T47D (cell line): Measurements from ENCODE around the gene ADGRL3.
"Not testable (repeated sequence)": the region's sequence is repeated elsewhere in the genome, so short reads cannot be mapped to it uniquely, and the experiment has no call there.

Experiments used
- DNase-seq, 2 experiments: peaks; one replicate each; pipeline versions ENCODE4 v3.0.0 to v3.0.0-alpha.2; 2011 to 2012; ENCODE audit warnings: low read depth in 1 of 2, low spot score in 1 of 2
- JUND ChIP-seq: IDR thresholded peaks from 2 replicates; pipeline ENCODE4 v1.6.1; 2012; ENCODE audit warnings: low read depth
- in situ Hi-C: cut with HindIII; loops from 2 replicates; pipeline ENCODE4 v1.10.0; 2016; ENCODE audit warnings: low sequenced_read_pairs, low pct_unique_long_range_greater_than_20kb

The ADGRL3 gene

GRCh38 chr4:61958591-61958990 is 758.5 kb downstream of the ADGRL3 start:
- no peak for DNase-seq
- in situ Hi-C loops, result no loop called here
- no peak for TF ChIP-seq JUND

GRCh38 chr4:61959087-61959486 is 759.0 kb downstream of the ADGRL3 start:
- no peak for DNase-seq
- in situ Hi-C loops, result no loop called here
- TF ChIP-seq JUND, result no peak

GRCh38 chr4:61984260-61984909 is 784.3 kb downstream of the ADGRL3 start:
- DNase-seq, result no peak
- in situ Hi-C loops, result no loop called here
- TF ChIP-seq JUND, result no peak

GRCh38 chr4:61985426-61985825 is 785.3 kb downstream of the ADGRL3 start:
- in situ Hi-C loops, result no loop called here
- DNase-seq, result no peak
- TF ChIP-seq JUND, result no peak

GRCh38 chr4:61986929-61987328 is 786.8 kb downstream of the ADGRL3 start:
- in situ Hi-C loops, DNase-seq: not testable (repeated sequence)

GRCh38 chr4:61992351-61992750 is 792.2 kb downstream of the ADGRL3 start:
- in situ Hi-C loops, result no loop called here
- DNase-seq, result no peak

GRCh38 chr4:61994036-61994435 is 793.9 kb downstream of the ADGRL3 start:
- in situ Hi-C loops, result no loop called here

More at GRCh38 chr4:61992351-61992750, 792.2 kb downstream of the ADGRL3 start:
- no peak for TF ChIP-seq JUND

GRCh38 chr4:61995717-61996340 is 795.7 kb downstream of the ADGRL3 start:
- in situ Hi-C loops, result no loop called here
- DNase-seq, result no peak
- no peak for TF ChIP-seq JUND

More at GRCh38 chr4:61994036-61994435, 793.9 kb downstream of the ADGRL3 start:
- no peak for DNase-seq
- TF ChIP-seq JUND, result no peak

GRCh38 chr4:61996943-61997342 is 796.8 kb downstream of the ADGRL3 start:
- in situ Hi-C loops, result no loop called here
- no peak for TF ChIP-seq JUND
- no peak for DNase-seq

GRCh38 chr4:61997831-61998230 is 797.7 kb downstream of the ADGRL3 start:
- TF ChIP-seq JUND, result no peak
- in situ Hi-C loops, result no loop called here
- DNase-seq, result no peak

GRCh38 chr4:62003695-62004094 is 803.6 kb downstream of the ADGRL3 start:
- no peak for TF ChIP-seq JUND
- DNase-seq, result no peak
- in situ Hi-C loops, result no loop called here

- in situ Hi-C loops, result no loop called here
- DNase-seq, result no peak
- no peak for TF ChIP-seq JUND
Measured at GRCh38 chr4:62004881-62005280, 804.8 kb downstream of the ADGRL3 start.

GRCh38 chr4:62006108-62006507 is 806.0 kb downstream of the ADGRL3 start:
- DNase-seq, result no peak
- in situ Hi-C loops, result no loop called here
- no peak for TF ChIP-seq JUND
